ENCODE measurements around the gene QRICH2.
"Not testable (repeated sequence)": the region's sequence is repeated elsewhere in the genome, so short reads cannot be mapped to it uniquely, and the experiment has no call there.

Gene QRICH2

DNA sequence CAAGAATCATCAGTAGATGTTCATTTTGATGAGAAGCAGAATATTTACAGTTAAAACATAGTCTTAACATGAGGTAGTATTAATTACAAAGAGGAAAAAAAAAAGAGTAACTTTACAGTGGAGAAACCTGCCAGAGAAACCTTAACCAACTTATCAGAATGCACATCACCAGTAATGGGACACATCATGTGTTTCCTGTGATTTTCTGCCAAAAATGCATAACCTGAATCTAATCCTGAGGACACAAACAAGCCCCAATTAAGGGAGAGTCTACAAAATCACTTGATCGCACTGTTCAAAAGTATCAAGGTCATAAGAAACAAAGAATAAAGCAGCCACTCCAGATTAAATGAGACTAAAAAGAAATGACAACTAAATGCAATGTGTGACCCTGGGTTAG, 18.2 kb upstream of the QRICH2 start:
- H3K4me1 ChIP-seq (ENCODE audit: insufficient read depth, low read length) = no peaks in the 10 kb centered on the region
- H3K27ac ChIP-seq (ENCODE audit: low read depth, low read length) = no peak overlapping the region
- no peaks in the 10 kb centered on the region for H3K9me3 ChIP-seq (ENCODE audit: insufficient read depth, low read depth, low read length)
- no peak overlapping the region for H3K9ac ChIP-seq (ENCODE audit: low read depth, low read length)
- peaks cover 62% of the 10 kb centered on the region for H3K36me3 ChIP-seq (ENCODE audit: insufficient read depth, low read length)
- no peak overlapping the region for H3K4me3 ChIP-seq (ENCODE audit: low read length)
- WGBS = 94% methylated on average over 1 of the region's 1 CpG
- H3K27me3 ChIP-seq (ENCODE audit: insufficient read depth, low read length) = no peaks in the 10 kb centered on the region

DNA sequence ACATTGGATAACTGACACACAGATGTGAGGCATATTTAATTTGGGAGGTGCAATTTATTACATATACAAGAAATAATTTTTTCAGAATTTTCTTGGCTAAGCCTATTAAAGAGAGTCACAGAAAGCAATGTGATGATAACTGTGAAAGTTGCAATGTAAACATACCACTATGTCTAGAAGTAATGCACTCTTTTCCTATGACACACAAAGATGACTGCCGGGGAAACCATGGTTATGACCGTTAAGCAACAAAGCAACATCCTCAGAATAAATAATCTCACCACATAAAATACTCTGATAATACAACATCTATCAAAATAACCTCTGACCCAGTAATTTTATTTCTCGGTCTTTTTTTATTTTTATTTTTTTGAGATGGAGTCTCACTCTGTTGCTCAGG, 10.5 kb upstream of the QRICH2 start:
- Histone ChIP-seq H3K4me3 (ENCODE audit: low read length) (no peak overlapping the region), H3K27ac (ENCODE audit: low read depth, low read length) (no peak overlapping the region), H3K27me3 (ENCODE audit: insufficient read depth, low read length) (no peaks in the 10 kb centered on the region), H3K36me3 (ENCODE audit: insufficient read depth, low read length) (peaks cover 36% of the 10 kb centered on the region), H3K4me1 (ENCODE audit: insufficient read depth, low read length) (no peaks in the 10 kb centered on the region; the same call in 1 of the 2 replicates), H3K9me3 (ENCODE audit: insufficient read depth, low read depth, low read length) (no peaks in the 10 kb centered on the region), H3K9ac (ENCODE audit: low read depth, low read length) (no peak overlapping the region)
- WGBS = 95% methylated on average over 2 of the region's 3 CpGs

- Histone ChIP-seq H3K4me3 (ENCODE audit: low read length) (no peak overlapping the region), H3K9me3 (ENCODE audit: insufficient read depth, low read depth, low read length) (no peaks in the 10 kb centered on the region), H3K9ac (ENCODE audit: low read depth, low read length) (no peak overlapping the region), H3K27me3 (ENCODE audit: insufficient read depth, low read length) (no peaks in the 10 kb centered on the region), H3K4me1 (ENCODE audit: insufficient read depth, low read length) (no peaks in the 10 kb centered on the region; the same call in 1 of the 2 replicates), H3K36me3 (ENCODE audit: insufficient read depth, low read length) (peaks cover 41% of the 10 kb centered on the region), H3K27ac (ENCODE audit: low read depth, low read length) (no peak overlapping the region)
- 96% methylated on average over 2 of the region's 2 CpGs for WGBS
These were observed 9.5 kb upstream of the QRICH2 start for GRCh38 chr17:76317535-76317934.

DNA sequence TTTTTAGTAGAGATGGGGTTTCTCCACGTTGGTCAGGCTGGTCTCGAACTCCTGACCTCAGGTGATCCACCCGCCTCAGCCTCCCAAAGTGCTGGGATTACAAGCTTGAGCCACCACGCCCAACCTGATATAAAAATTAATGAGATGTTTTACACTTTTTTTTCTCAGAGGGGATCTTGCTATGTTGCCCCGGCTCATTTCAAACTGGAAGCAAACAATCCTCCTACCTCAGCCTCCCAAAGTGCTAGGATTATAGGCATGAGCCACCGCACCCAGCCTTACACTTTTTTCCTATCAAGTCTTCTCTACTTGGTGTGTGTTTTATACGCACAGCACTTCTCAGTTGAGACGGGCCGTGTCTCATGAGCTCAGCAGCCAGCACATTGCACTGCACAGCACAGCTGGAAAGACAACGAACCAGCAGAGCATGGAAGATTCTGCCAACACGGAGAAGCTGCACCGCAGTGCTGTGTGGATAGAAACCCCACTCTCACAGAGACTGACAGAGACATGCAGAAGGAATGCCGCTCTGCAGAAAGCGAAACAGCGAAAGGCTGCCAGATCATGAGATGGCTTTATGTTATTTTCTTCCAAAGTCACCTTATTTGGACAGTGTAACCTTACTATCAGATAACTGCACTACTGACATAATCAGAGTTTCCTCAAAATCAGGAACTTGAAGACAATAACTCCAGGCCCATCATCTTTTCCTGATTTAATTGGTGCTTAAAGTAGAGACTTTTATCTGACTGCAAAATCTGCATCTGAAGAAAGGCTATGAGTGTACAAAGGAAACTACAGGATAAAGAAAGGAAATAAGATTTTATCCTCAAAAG, 6.5 kb upstream of the QRICH2 start:
- Histone ChIP-seq H3K27me3 (ENCODE audit: insufficient read depth, low read length) (no peaks in the 10 kb centered on the region), H3K4me1 (ENCODE audit: insufficient read depth, low read length) (no peaks in the 10 kb centered on the region; the same call in 1 of the 2 replicates), H3K4me3 (ENCODE audit: low read length) (no peak overlapping the region), H3K36me3 (ENCODE audit: insufficient read depth, low read length) (peaks cover 51% of the 10 kb centered on the region), H3K9me3 (ENCODE audit: insufficient read depth, low read depth, low read length) (no peaks in the 10 kb centered on the region), H3K9ac (ENCODE audit: low read depth, low read length) (no peak overlapping the region), H3K27ac (ENCODE audit: low read depth, low read length) (no peak overlapping the region)
- WGBS = 93% methylated on average over 15 of the region's 15 CpGs

DNA sequence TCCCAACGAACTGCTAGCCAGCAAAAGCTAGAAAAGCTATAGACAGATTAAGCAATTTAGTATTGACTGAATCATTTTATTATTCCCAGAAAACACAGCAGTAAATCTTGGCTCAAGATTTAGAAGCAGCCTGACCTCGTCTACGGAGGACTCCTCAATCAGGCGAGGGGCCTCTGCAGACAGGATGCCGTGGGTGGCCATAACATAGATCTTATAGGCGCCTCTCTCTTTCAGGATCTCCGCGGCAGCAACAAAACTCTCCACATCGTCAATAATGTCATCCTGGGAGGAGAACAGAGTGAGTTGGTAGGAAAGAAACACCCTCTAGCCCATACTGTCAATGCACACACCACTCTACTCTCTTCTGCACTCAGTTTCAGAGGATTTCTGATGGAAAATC, 4.7 kb upstream of the QRICH2 start:
- Histone ChIP-seq H3K4me1 (ENCODE audit: insufficient read depth, low read length) (no peaks in the 10 kb centered on the region; the same call in 1 of the 2 replicates), H3K36me3 (ENCODE audit: insufficient read depth, low read length) (peaks cover 53% of the 10 kb centered on the region), H3K4me3 (ENCODE audit: low read length) (no peak overlapping the region), H3K9me3 (ENCODE audit: insufficient read depth, low read depth, low read length) (no peaks in the 10 kb centered on the region), H3K27me3 (ENCODE audit: insufficient read depth, low read length) (no peaks in the 10 kb centered on the region), H3K27ac (ENCODE audit: low read depth, low read length) (no peak overlapping the region), H3K9ac (ENCODE audit: low read depth, low read length) (no peak overlapping the region)
- 92% methylated on average over 6 of the region's 9 CpGs for WGBS

GRCh38 chr17:76309461-76309860, 1.4 kb upstream of the QRICH2 start:
- Histone ChIP-seq H3K4me3 (ENCODE audit: low read length) (no peak overlapping the region), H3K27ac (ENCODE audit: low read depth, low read length) (no peak overlapping the region), H3K9me3 (ENCODE audit: insufficient read depth, low read depth, low read length) (no peaks in the 10 kb centered on the region), H3K9ac (ENCODE audit: low read depth, low read length) (no peak overlapping the region), H3K27me3 (ENCODE audit: insufficient read depth, low read length) (no peaks in the 10 kb centered on the region), H3K36me3 (ENCODE audit: insufficient read depth, low read length) (peaks cover 37% of the 10 kb centered on the region), H3K4me1 (ENCODE audit: insufficient read depth, low read length) (no peaks in the 10 kb centered on the region)
- WGBS = 97% methylated on average over 4 of the region's 4 CpGs

DNA sequence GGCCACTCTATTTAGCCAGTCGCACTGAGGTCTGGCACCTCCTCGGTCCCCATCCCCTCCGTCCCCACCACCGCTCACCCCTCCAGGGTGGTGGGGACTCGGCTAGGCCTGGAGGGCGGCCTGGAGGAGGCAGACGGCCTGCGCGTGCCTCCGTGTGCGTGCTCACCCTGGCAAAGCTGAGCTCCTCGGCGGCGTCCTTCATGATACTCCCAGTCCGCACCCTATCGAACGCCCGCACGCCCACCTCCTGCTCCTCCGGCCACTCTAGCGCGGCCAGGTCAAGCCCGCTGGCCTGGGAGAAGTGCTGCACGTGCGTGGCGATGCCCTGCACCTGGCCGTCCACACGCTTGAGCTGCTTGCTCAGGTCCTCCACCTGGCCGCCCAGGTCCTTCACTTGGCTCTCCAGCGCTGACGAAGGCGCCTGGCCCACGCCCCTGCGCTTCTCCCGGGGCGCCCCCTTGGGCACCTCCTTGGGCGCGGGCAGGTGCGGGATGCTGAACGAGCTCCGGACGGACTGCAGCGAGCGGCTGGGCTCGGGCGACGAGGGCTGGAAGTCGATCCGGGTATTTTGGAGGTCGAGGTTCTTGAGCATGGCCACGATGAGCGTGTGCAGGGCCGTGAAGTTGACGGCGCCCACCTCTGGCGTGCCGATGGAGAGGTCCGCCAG, 644 bp downstream of the QRICH2 start:
- Histone ChIP-seq H3K27ac (ENCODE audit: low read depth, low read length) (no peak overlapping the region), H3K4me3 (ENCODE audit: low read length) (no peak overlapping the region), H3K36me3 (ENCODE audit: insufficient read depth, low read length) (peaks cover 22% of the 10 kb centered on the region), H3K4me1 (ENCODE audit: insufficient read depth, low read length) (no peaks in the 10 kb centered on the region), H3K9ac (ENCODE audit: low read depth, low read length) (no peak overlapping the region), H3K9me3 (ENCODE audit: insufficient read depth, low read depth, low read length) (no peaks in the 10 kb centered on the region), H3K27me3 (ENCODE audit: insufficient read depth, low read length) (no peaks in the 10 kb centered on the region)
- 96% methylated on average over 58 of the region's 58 CpGs for WGBS

DNA sequence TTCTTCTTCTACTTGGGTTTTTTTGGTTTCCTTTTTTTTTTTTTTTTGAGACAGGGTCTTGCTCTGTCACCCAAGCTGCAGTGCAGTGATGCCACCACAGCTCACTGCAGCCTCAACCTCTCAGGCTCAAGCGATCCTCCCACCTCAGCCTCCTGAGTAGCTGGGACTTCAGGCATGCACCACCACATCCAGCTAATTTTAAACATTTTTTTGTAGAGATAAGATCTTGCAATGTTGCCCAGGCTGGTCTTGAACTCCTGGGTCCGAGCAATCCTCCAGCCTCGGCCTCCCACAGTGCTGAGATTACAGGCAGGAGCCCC, 3.0 kb downstream of the QRICH2 start:
- H3K36me3 ChIP-seq (ENCODE audit: insufficient read depth, low read length); H3K27ac ChIP-seq (ENCODE audit: low read depth, low read length); H3K9me3 ChIP-seq (ENCODE audit: insufficient read depth, low read depth, low read length); H3K27me3 ChIP-seq (ENCODE audit: insufficient read depth, low read length); H3K9ac ChIP-seq (ENCODE audit: low read depth, low read length); H3K4me3 ChIP-seq (ENCODE audit: low read length); H3K4me1 ChIP-seq (ENCODE audit: insufficient read depth, low read length): not testable (repeated sequence)
- 93% methylated on average over 3 of the region's 3 CpGs for WGBS

DNA sequence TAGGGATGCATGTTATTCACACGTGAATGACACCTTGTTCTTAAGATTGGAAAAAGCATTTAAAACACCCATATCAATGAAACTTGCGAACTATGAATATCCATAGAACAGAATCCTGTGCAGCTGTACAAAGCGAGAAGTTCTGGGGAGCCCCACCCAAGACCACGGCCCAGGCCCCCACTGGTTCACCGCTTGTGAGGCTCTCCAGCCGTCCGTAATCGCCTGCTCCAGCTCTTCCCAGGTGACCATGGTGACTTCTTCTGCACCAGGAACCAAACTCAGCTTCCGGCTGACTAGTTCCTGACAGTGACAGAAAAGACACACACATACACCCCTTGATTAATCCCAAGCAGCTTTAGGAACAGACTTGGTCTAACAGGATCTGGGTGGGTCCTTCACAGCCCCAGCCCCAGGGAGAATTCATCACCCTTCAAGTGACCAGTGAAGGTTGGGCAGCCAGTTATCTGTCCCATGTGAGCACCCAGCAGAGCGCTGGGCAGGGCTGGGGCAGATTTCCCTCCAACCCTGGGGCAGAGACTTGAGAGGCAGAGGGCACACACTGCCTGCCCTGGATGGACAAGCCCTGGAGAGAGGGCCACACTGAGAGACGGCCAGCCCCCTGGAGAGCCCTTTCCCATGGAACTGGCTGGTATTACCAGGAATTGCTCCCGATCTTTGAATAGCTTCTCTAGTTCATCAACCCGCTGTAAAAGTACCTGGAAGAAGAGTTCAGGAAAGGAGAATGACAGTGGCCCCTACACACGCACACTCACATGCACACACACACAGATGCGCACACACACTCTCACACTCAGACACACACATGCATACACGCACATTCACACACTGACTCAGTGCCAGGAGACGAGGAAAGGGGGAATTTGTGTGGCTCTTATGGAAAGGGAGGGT, 3.6 kb downstream of the QRICH2 start:
- WGBS = 93% methylated on average over 14 of the region's 17 CpGs
- no peak overlapping the region for H3K4me3 ChIP-seq (ENCODE audit: low read length)
- H3K9ac ChIP-seq (ENCODE audit: low read depth, low read length) = no peak overlapping the region
- no peak overlapping the region for H3K27ac ChIP-seq (ENCODE audit: low read depth, low read length)
- H3K27me3 ChIP-seq (ENCODE audit: insufficient read depth, low read length) = no peaks in the 10 kb centered on the region
- H3K4me1 ChIP-seq (ENCODE audit: insufficient read depth, low read length) = no peaks in the 10 kb centered on the region
- H3K9me3 ChIP-seq (ENCODE audit: insufficient read depth, low read depth, low read length) = no peaks in the 10 kb centered on the region
- H3K36me3 ChIP-seq (ENCODE audit: insufficient read depth, low read length) = peaks cover 3% of the 10 kb centered on the region; the same call in 1 of the 2 replicates

GRCh38 chr17:76297436-76297835, 10.6 kb downstream of the QRICH2 start:
- 95% methylated on average over 3 of the region's 3 CpGs for WGBS
- Histone ChIP-seq H3K9me3 (ENCODE audit: insufficient read depth, low read depth, low read length) (no peaks in the 10 kb centered on the region), H3K9ac (ENCODE audit: low read depth, low read length) (no peak overlapping the region), H3K4me3 (ENCODE audit: low read length) (no peak overlapping the region), H3K27me3 (ENCODE audit: insufficient read depth, low read length) (no peaks in the 10 kb centered on the region), H3K4me1 (ENCODE audit: insufficient read depth, low read length) (no peaks in the 10 kb centered on the region), H3K27ac (ENCODE audit: low read depth, low read length) (no peak overlapping the region), H3K36me3 (ENCODE audit: insufficient read depth, low read length) (peaks cover 7% of the 10 kb centered on the region; the same call in 1 of the 2 replicates)

GRCh38 chr17:76296889-76297288, 11.2 kb downstream of the QRICH2 start:
- Histone ChIP-seq H3K9ac (ENCODE audit: low read depth, low read length) (no peak overlapping the region), H3K9me3 (ENCODE audit: insufficient read depth, low read depth, low read length) (no peaks in the 10 kb centered on the region), H3K4me1 (ENCODE audit: insufficient read depth, low read length) (no peaks in the 10 kb centered on the region), H3K4me3 (ENCODE audit: low read length) (no peak overlapping the region), H3K27me3 (ENCODE audit: insufficient read depth, low read length) (no peaks in the 10 kb centered on the region), H3K27ac (ENCODE audit: low read depth, low read length) (no peak overlapping the region), H3K36me3 (ENCODE audit: insufficient read depth, low read length) (peaks cover 7% of the 10 kb centered on the region; the same call in 1 of the 2 replicates)
- WGBS = 82% methylated on average over 5 of the region's 5 CpGs
